ENCODE data around the gene PLCB1.

- TF ChIP-seq EZH2phosphoT487 (IDR thresholded peaks at IDR 0.05; ENCODE audit: unreplicated experiment) (no peak), CTCF (conservative IDR thresholded peaks at IDR 0.05; ENCODE audit: low read depth in 2 of 2) (no peak), EZH2 (IDR thresholded peaks at IDR 0.05; ENCODE audit: low read depth, unreplicated experiment) (no peak), ZNF114 (CRISPR knock-in tag; IDR thresholded peaks at IDR 0.05) (no peak), NANOG (IDR thresholded peaks at IDR 0.05; ENCODE audit: borderline replicate concordance) (no peak), CREB1 (CRISPR knock-in tag; IDR thresholded peaks at IDR 0.05; ENCODE audit: low read depth) (no peak)
- TF ChIP-seq, protein P1, sequence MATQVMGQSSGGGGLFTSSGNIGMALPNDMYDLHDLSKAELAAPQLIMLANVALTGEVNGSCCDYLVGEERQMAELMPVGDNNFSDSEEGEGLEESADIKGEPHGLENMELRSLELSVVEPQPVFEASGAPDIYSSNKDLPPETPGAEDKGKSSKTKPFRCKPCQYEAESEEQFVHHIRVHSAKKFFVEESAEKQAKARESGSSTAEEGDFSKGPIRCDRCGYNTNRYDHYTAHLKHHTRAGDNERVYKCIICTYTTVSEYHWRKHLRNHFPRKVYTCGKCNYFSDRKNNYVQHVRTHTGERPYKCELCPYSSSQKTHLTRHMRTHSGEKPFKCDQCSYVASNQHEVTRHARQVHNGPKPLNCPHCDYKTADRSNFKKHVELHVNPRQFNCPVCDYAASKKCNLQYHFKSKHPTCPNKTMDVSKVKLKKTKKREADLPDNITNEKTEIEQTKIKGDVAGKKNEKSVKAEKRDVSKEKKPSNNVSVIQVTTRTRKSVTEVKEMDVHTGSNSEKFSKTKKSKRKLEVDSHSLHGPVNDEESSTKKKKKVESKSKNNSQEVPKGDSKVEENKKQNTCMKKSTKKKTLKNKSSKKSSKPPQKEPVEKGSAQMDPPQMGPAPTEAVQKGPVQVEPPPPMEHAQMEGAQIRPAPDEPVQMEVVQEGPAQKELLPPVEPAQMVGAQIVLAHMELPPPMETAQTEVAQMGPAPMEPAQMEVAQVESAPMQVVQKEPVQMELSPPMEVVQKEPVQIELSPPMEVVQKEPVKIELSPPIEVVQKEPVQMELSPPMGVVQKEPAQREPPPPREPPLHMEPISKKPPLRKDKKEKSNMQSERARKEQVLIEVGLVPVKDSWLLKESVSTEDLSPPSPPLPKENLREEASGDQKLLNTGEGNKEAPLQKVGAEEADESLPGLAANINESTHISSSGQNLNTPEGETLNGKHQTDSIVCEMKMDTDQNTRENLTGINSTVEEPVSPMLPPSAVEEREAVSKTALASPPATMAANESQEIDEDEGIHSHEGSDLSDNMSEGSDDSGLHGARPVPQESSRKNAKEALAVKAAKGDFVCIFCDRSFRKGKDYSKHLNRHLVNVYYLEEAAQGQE (IDR thresholded peaks at IDR 0.05; ENCODE audit: unreplicated experiment), result no peak
Measured at GRCh38 chr20:8933381-8933807, 801.3 kb downstream of the PLCB1 start.
